GM03348 (cell line): ENCODE data around the gene MAG.

Experiments used
- DNase-seq: peaks from one replicate; pipeline ENCODE4 v3.0.0; 2012; ENCODE audit warnings: low spot score

MAG gene

GRCh38 chr19:35299523-35300338, 7.8 kb downstream of the MAG start:
- no peak for DNase-seq

- no peak for DNase-seq
Measured at GRCh38 chr19:35300339-35300649, 8.3 kb downstream of the MAG start.

GRCh38 chr19:35301961-35302360, 10.0 kb downstream of the MAG start:
- DNase-seq: no peak

- no peak for DNase-seq
Measured at GRCh38 chr19:35302446-35302845, 10.5 kb downstream of the MAG start.

GRCh38 chr19:35303357-35303915, 11.5 kb downstream of the MAG start:
- DNase-seq: no peak

GRCh38 chr19:35304036-35304435, 12.1 kb downstream of the MAG start:
- DNase-seq: no peak

- DNase-seq: no peak
Measured at GRCh38 chr19:35305181-35305580, 13.2 kb downstream of the MAG start.

- DNase-seq: no peak
Measured at GRCh38 chr19:35306473-35307246, 14.7 kb downstream of the MAG start.

- no peak for DNase-seq
Measured at GRCh38 chr19:35307931-35308330, 16.0 kb downstream of the MAG start.

GRCh38 chr19:35308910-35309309, 16.9 kb downstream of the MAG start:
- DNase-seq: no peak

GRCh38 chr19:35309481-35310279, 17.7 kb downstream of the MAG start:
- DNase-seq: no peak

GRCh38 chr19:35310331-35310730, 18.4 kb downstream of the MAG start:
- DNase-seq: no peak

- DNase-seq: no peak
Measured at GRCh38 chr19:35310811-35311465, 19.0 kb downstream of the MAG start.

GRCh38 chr19:35311901-35312665, 20.1 kb downstream of the MAG start:
- no peak for DNase-seq

GRCh38 chr19:35313587-35313986, 21.6 kb downstream of the MAG start:
- no peak for DNase-seq

- DNase-seq: no peak
Measured at GRCh38 chr19:35314031-35314430, 22.1 kb downstream of the MAG start.

GRCh38 chr19:35314858-35315470, 23.0 kb downstream of the MAG start:
- no peak for DNase-seq

- no peak for DNase-seq
Measured at GRCh38 chr19:35315883-35316282, 23.9 kb downstream of the MAG start.

- DNase-seq: no peak
Measured at GRCh38 chr19:35316560-35316959, 24.6 kb downstream of the MAG start.

GRCh38 chr19:35317464-35318043, 25.6 kb downstream of the MAG start:
- no peak for DNase-seq
